ENCODE results near the gene FGGY.

The FGGY gene

GRCh38 chr1:59619557-59619956 is 322.7 kb downstream of the FGGY start:
- no peak for DNase-seq
- no peaks in the 10 kb centered on the region for H3K27me3 ChIP-seq (replicated peaks in 2 of 5; ENCODE audit: control insufficient read depth in 4 of 5, insufficient read depth in 5 of 5, low read length in 4 of 5)
- no peak overlapping the region for H3K4me3 ChIP-seq (ENCODE audit: control insufficient read depth in 1 of 7, extremely low read depth in 1 of 7, insufficient read depth in 4 of 7, low read depth in 2 of 7, low read length in 6 of 7)
- no peaks in the 10 kb centered on the region for H3K36me3 ChIP-seq (ENCODE audit: control insufficient read depth in 4 of 4, insufficient read depth in 4 of 4, low read length in 3 of 4)
- POLR2A ChIA-PET = no interaction called here
- H3K9me3 ChIP-seq (ENCODE audit: control extremely low read depth in 1 of 5, control insufficient read depth in 4 of 5, insufficient read depth in 2 of 5, low read depth in 1 of 5, low read length in 4 of 5) = peaks cover 0 to 2% (median 0%) of the 10 kb centered on the region in 5 experiments
- CTCF ChIA-PET = no interaction called here
- no peaks in the 10 kb centered on the region for H3K4me1 ChIP-seq (ENCODE audit: control extremely low read depth in 1 of 4, control insufficient read depth in 4 of 4, insufficient read depth in 4 of 4, low read length in 3 of 4)
- 100% methylated on average over 2 of the region's 2 CpGs for WGBS (ENCODE audit: insufficient coverage)
- H3K27ac ChIP-seq (ENCODE audit: insufficient read depth in 1 of 2, low read depth in 1 of 2, low read length in 2 of 2, poor library complexity in 1 of 2, severe bottlenecking in 2 of 2) = no peak overlapping the region

GRCh38 chr1:59625384-59625783 is 328.5 kb downstream of the FGGY start:
- H3K27me3 ChIP-seq (replicated peaks in 2 of 5; ENCODE audit: control insufficient read depth in 4 of 5, insufficient read depth in 5 of 5, low read length in 4 of 5) = no peaks in the 10 kb centered on the region
- no peaks in the 10 kb centered on the region for H3K4me1 ChIP-seq (ENCODE audit: control extremely low read depth in 1 of 4, control insufficient read depth in 4 of 4, insufficient read depth in 4 of 4, low read length in 3 of 4)
- DNase-seq = no peak
- H3K36me3 ChIP-seq (ENCODE audit: control insufficient read depth in 4 of 4, insufficient read depth in 4 of 4, low read length in 3 of 4) = no peaks in the 10 kb centered on the region
- H3K4me3 ChIP-seq (ENCODE audit: control insufficient read depth in 1 of 7, extremely low read depth in 1 of 7, insufficient read depth in 4 of 7, low read depth in 2 of 7, low read length in 6 of 7) = no peak overlapping the region
- CTCF ChIA-PET = no interaction called here
- no peaks in the 10 kb centered on the region for H3K9me3 ChIP-seq (ENCODE audit: control extremely low read depth in 1 of 5, control insufficient read depth in 4 of 5, insufficient read depth in 2 of 5, low read depth in 1 of 5, low read length in 4 of 5)
- H3K27ac ChIP-seq (ENCODE audit: insufficient read depth in 1 of 2, low read depth in 1 of 2, low read length in 2 of 2, poor library complexity in 1 of 2, severe bottlenecking in 2 of 2) = no peak overlapping the region
- POLR2A ChIA-PET = no interaction called here

- Histone ChIP-seq H3K4me1 (ENCODE audit: control extremely low read depth in 1 of 4, control insufficient read depth in 4 of 4, insufficient read depth in 4 of 4, low read length in 3 of 4) (no peaks in the 10 kb centered on the region), H3K36me3 (ENCODE audit: control insufficient read depth in 4 of 4, insufficient read depth in 4 of 4, low read length in 3 of 4) (peaks cover 0 to 3% (median 0%) of the 10 kb centered on the region in 4 experiments), H3K27me3 (replicated peaks in 2 of 5; ENCODE audit: control insufficient read depth in 4 of 5, insufficient read depth in 5 of 5, low read length in 4 of 5) (no peaks in the 10 kb centered on the region), H3K27ac (ENCODE audit: insufficient read depth in 1 of 2, low read depth in 1 of 2, low read length in 2 of 2, poor library complexity in 1 of 2, severe bottlenecking in 2 of 2) (no peak overlapping the region), H3K4me3 (ENCODE audit: control insufficient read depth in 1 of 7, extremely low read depth in 1 of 7, insufficient read depth in 4 of 7, low read depth in 2 of 7, low read length in 6 of 7) (no peak overlapping the region), H3K9me3 (ENCODE audit: control extremely low read depth in 1 of 5, control insufficient read depth in 4 of 5, insufficient read depth in 2 of 5, low read depth in 1 of 5, low read length in 4 of 5) (no peaks in the 10 kb centered on the region)
- POLR2A ChIA-PET = no interaction called here
- WGBS (ENCODE audit: insufficient coverage) = 100% methylated on average over 1 of the region's 1 CpG
- CTCF ChIA-PET = no interaction called here
- no peak for DNase-seq
Observed at GRCh38 chr1:59631561-59632255, 334.8 kb downstream of the FGGY start.

DNA sequence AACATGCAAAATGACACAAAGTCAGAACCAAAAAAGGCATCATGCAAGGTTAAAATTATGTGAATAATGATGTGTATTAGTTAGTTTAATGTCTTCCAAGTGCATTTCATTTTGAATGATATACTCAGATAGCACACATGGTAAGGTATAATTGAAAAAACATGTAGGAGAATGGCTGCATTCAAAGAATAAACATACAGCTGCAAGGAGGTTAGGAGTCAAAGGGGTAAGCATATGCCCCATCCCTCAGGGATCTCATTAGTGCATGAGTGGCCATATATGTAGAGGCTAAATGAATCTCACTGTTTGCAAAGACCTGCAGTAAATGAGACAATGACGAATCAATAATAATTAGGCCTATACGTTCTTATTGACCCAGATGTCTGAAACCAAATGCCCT is 338.2 kb downstream of the FGGY start:
- Histone ChIP-seq H3K27me3 (replicated peaks in 2 of 5; ENCODE audit: control insufficient read depth in 4 of 5, insufficient read depth in 5 of 5, low read length in 4 of 5) (no peaks in the 10 kb centered on the region), H3K9me3 (ENCODE audit: control extremely low read depth in 1 of 5, control insufficient read depth in 4 of 5, insufficient read depth in 2 of 5, low read depth in 1 of 5, low read length in 4 of 5) (no peaks in the 10 kb centered on the region), H3K4me1 (ENCODE audit: control extremely low read depth in 1 of 4, control insufficient read depth in 4 of 4, insufficient read depth in 4 of 4, low read length in 3 of 4) (no peaks in the 10 kb centered on the region), H3K4me3 (ENCODE audit: control insufficient read depth in 1 of 7, extremely low read depth in 1 of 7, insufficient read depth in 4 of 7, low read depth in 2 of 7, low read length in 6 of 7) (no peak overlapping the region), H3K27ac (ENCODE audit: insufficient read depth in 1 of 2, low read depth in 1 of 2, low read length in 2 of 2, poor library complexity in 1 of 2, severe bottlenecking in 2 of 2) (no peak overlapping the region), H3K36me3 (ENCODE audit: control insufficient read depth in 4 of 4, insufficient read depth in 4 of 4, low read length in 3 of 4) (peaks cover 0 to 3% (median 1%) of the 10 kb centered on the region in 4 experiments)
- ChIA-PET CTCF (no interaction called here), POLR2A (no interaction called here)
- no CpG with 5 or more reads among the region's 2 CpGs for WGBS (ENCODE audit: insufficient coverage)
- no peak for DNase-seq

GRCh38 chr1:59638231-59638711 is 341.4 kb downstream of the FGGY start:
- H3K27me3 ChIP-seq (replicated peaks in 2 of 5; ENCODE audit: control insufficient read depth in 4 of 5, insufficient read depth in 5 of 5, low read length in 4 of 5) = no peaks in the 10 kb centered on the region
- WGBS (ENCODE audit: insufficient coverage) = 94% methylated on average over 2 of the region's 2 CpGs
- POLR2A ChIA-PET = no interaction called here
- no peak overlapping the region for H3K27ac ChIP-seq (ENCODE audit: insufficient read depth in 1 of 2, low read depth in 1 of 2, low read length in 2 of 2, poor library complexity in 1 of 2, severe bottlenecking in 2 of 2)
- no peaks in the 10 kb centered on the region for H3K4me1 ChIP-seq (ENCODE audit: control extremely low read depth in 1 of 4, control insufficient read depth in 4 of 4, insufficient read depth in 4 of 4, low read length in 3 of 4)
- peak; percentile 22 to 76 (median 70) for DNase-seq
- H3K9me3 ChIP-seq (ENCODE audit: control extremely low read depth in 1 of 5, control insufficient read depth in 4 of 5, insufficient read depth in 2 of 5, low read depth in 1 of 5, low read length in 4 of 5) = no peaks in the 10 kb centered on the region
- no peak overlapping the region for H3K4me3 ChIP-seq (ENCODE audit: control insufficient read depth in 1 of 7, extremely low read depth in 1 of 7, insufficient read depth in 4 of 7, low read depth in 2 of 7, low read length in 6 of 7)
- peaks cover 0 to 3% (median 1%) of the 10 kb centered on the region in 4 experiments for H3K36me3 ChIP-seq (ENCODE audit: control insufficient read depth in 4 of 4, insufficient read depth in 4 of 4, low read length in 3 of 4)
- CTCF ChIA-PET = no interaction called here

DNA sequence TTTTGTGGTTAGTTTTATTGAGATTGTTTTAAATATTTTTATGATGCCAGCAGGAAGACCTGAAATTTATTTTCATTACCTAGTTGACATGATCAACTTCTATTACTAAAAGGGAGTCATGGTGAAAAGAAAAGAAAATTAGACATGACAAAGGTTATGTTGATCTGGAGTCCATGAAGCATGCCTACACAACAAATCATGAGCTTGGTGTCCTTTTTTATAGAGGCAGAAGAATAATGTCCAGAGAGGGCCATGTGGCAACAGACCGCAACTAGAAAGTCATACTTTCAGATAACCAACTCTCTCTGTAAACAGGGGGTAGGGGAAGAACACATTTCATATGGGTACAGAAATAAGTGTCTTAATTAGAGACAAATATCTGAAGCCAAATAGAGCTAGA is 342.4 kb downstream of the FGGY start:
- no CpG with 5 or more reads among the region's 1 CpG for WGBS (ENCODE audit: insufficient coverage)
- Histone ChIP-seq H3K4me3 (ENCODE audit: control insufficient read depth in 1 of 7, extremely low read depth in 1 of 7, insufficient read depth in 4 of 7, low read depth in 2 of 7, low read length in 6 of 7) (no peak overlapping the region), H3K36me3 (ENCODE audit: control insufficient read depth in 4 of 4, insufficient read depth in 4 of 4, low read length in 3 of 4) (peaks cover 0 to 3% (median 1%) of the 10 kb centered on the region in 4 experiments), H3K27ac (ENCODE audit: insufficient read depth in 1 of 2, low read depth in 1 of 2, low read length in 2 of 2, poor library complexity in 1 of 2, severe bottlenecking in 2 of 2) (no peak overlapping the region), H3K9me3 (ENCODE audit: control extremely low read depth in 1 of 5, control insufficient read depth in 4 of 5, insufficient read depth in 2 of 5, low read depth in 1 of 5, low read length in 4 of 5) (no peaks in the 10 kb centered on the region), H3K27me3 (replicated peaks in 2 of 5; ENCODE audit: control insufficient read depth in 4 of 5, insufficient read depth in 5 of 5, low read length in 4 of 5) (no peaks in the 10 kb centered on the region), H3K4me1 (ENCODE audit: control extremely low read depth in 1 of 4, control insufficient read depth in 4 of 4, insufficient read depth in 4 of 4, low read length in 3 of 4) (no peaks in the 10 kb centered on the region)
- CTCF ChIA-PET = no interaction called here
- DNase-seq = no peak
- POLR2A ChIA-PET = interaction anchor here (0.6 to 1.2 kb wide), 2 partner anchors 343 to 1522 kb away, joined by 3 to 4 read pairs; no protein-coding TSS in a partner anchor

DNA sequence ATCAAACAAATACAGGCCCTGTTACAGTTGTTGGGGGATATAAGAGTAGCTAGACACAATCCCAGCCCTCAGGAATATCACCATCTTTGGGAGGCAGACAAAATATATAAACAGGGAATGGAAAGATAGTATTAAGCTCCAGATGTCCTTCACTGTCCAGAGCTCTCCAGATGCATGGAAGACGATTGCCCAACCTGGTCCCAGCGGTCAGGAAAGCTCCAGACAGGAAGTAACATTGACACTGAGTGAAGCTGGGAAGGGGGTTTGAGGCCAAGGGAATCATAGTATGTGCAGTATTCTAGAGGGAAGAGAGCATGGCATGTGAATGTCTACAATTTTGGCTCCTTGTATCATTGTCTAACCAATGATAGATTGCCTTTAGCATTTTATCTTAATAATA is 344.0 kb downstream of the FGGY start:
- no peak overlapping the region for H3K27ac ChIP-seq (ENCODE audit: insufficient read depth in 1 of 2, low read depth in 1 of 2, low read length in 2 of 2, poor library complexity in 1 of 2, severe bottlenecking in 2 of 2)
- no peaks in the 10 kb centered on the region for H3K4me1 ChIP-seq (ENCODE audit: control extremely low read depth in 1 of 4, control insufficient read depth in 4 of 4, insufficient read depth in 4 of 4, low read length in 3 of 4)
- WGBS (ENCODE audit: insufficient coverage) = 94% methylated on average over 2 of the region's 2 CpGs
- DNase-seq = no peak
- H3K27me3 ChIP-seq (replicated peaks in 2 of 5; ENCODE audit: control insufficient read depth in 4 of 5, insufficient read depth in 5 of 5, low read length in 4 of 5) = no peaks in the 10 kb centered on the region
- no peaks in the 10 kb centered on the region for H3K9me3 ChIP-seq (ENCODE audit: control extremely low read depth in 1 of 5, control insufficient read depth in 4 of 5, insufficient read depth in 2 of 5, low read depth in 1 of 5, low read length in 4 of 5)
- H3K36me3 ChIP-seq (ENCODE audit: control insufficient read depth in 4 of 4, insufficient read depth in 4 of 4, low read length in 3 of 4) = peaks cover 0 to 3% (median 0%) of the 10 kb centered on the region in 4 experiments
- ChIA-PET POLR2A (no interaction called here), CTCF (interaction anchor here (0.7 kb wide), 1 partner anchor 22 kb away, joined by 3 read pairs; no protein-coding TSS in a partner anchor)
- no peak overlapping the region for H3K4me3 ChIP-seq (ENCODE audit: control insufficient read depth in 1 of 7, extremely low read depth in 1 of 7, insufficient read depth in 4 of 7, low read depth in 2 of 7, low read length in 6 of 7)
